ENCODE measurements around the gene MRPS27. TPM values are rescaled to one million over a fixed set of nuclear protein-coding genes. Genes with fewer than 3 reads are reported as not detected.
"Not testable (repeated sequence)": the region's sequence is repeated elsewhere in the genome, so short reads cannot be mapped to it uniquely, and the experiment has no call there.

Gene MRPS27
- total RNA-seq, 1 donor from 2014 or later, result 108 TPM

GRCh38 chr5:72325566-72326305 is 5.7 kb upstream of the MRPS27 start:
- DNase-seq (ENCODE audit: low read depth, low spot score), result no peak

GRCh38 chr5:72324189-72324825 is 4.3 kb upstream of the MRPS27 start:
- no peak for DNase-seq (ENCODE audit: low read depth, low spot score)

GRCh38 chr5:72319435-72319975 is 535 bp downstream of the MRPS27 start:
- DNase-seq (ENCODE audit: low read depth, low spot score), result not testable (repeated sequence)

- peak; percentile 59 for DNase-seq (ENCODE audit: low read depth, low spot score)
These were observed 5.4 kb downstream of the MRPS27 start for GRCh38 chr5:72314571-72315172.

GRCh38 chr5:72313141-72313540 is 6.9 kb downstream of the MRPS27 start:
- DNase-seq (ENCODE audit: low read depth, low spot score), result no peak

GRCh38 chr5:72308853-72309191 is 11.2 kb downstream of the MRPS27 start:
- no peak for DNase-seq (ENCODE audit: low read depth, low spot score)

GRCh38 chr5:72307968-72308852 is 11.8 kb downstream of the MRPS27 start:
- DNase-seq (ENCODE audit: low read depth, low spot score), result peak; percentile 94

- DNase-seq (ENCODE audit: low read depth, low spot score), result no peak
These were observed 12.5 kb downstream of the MRPS27 start for GRCh38 chr5:72307573-72307967.

- no peak for DNase-seq (ENCODE audit: low read depth, low spot score)
These were observed 14.6 kb downstream of the MRPS27 start for GRCh38 chr5:72305194-72306142.

GRCh38 chr5:72302171-72302570 is 17.9 kb downstream of the MRPS27 start:
- no peak for DNase-seq (ENCODE audit: low read depth, low spot score)

- DNase-seq (ENCODE audit: low read depth, low spot score), result no peak
These were observed 18.5 kb downstream of the MRPS27 start for GRCh38 chr5:72301557-72301956.

GRCh38 chr5:72300590-72301339 is 19.3 kb downstream of the MRPS27 start:
- no peak for DNase-seq (ENCODE audit: low read depth, low spot score)

GRCh38 chr5:72298711-72299110 is 21.3 kb downstream of the MRPS27 start:
- DNase-seq (ENCODE audit: low read depth, low spot score), result no peak

- not testable (repeated sequence) for DNase-seq (ENCODE audit: low read depth, low spot score)
These were observed 21.9 kb downstream of the MRPS27 start for GRCh38 chr5:72298136-72298535.

GRCh38 chr5:72296256-72296655 is 23.8 kb downstream of the MRPS27 start:
- no peak for DNase-seq (ENCODE audit: low read depth, low spot score)

GRCh38 chr5:72295539-72295938 is 24.5 kb downstream of the MRPS27 start:
- DNase-seq (ENCODE audit: low read depth, low spot score), result no peak

- DNase-seq (ENCODE audit: low read depth, low spot score), result no peak
These were observed 25.6 kb downstream of the MRPS27 start for GRCh38 chr5:72294473-72294872.

- DNase-seq (ENCODE audit: low read depth, low spot score), result no peak
These were observed 26.5 kb downstream of the MRPS27 start for GRCh38 chr5:72293495-72294055.

GRCh38 chr5:72292411-72292810 is 27.6 kb downstream of the MRPS27 start:
- no peak for DNase-seq (ENCODE audit: low read depth, low spot score)
